HCT116 (cell line): Measurements from ENCODE around the gene DCUN1D2. TPM values are rescaled to one million over a fixed set of nuclear protein-coding genes. Genes with fewer than 3 reads are reported as not detected.

Source experiments
- ATAC-seq: fragments of 200-7000 bp; cut with Tn5 transposase; 2 replicates; pipeline ENCODE4 v1.9.1; 2020; ENCODE audit warnings: mild to moderate bottlenecking, moderate library complexity
- BruUV-seq: library from RNA; stranded (reverse); fragments of 400-500 nt; replicated peaks from 2 replicates; lab custom pipeline; 2021; lab: Mats Ljungman, UMichigan
- CTCF ChIA-PET: fragments of 300-600 bp; sonication (Branson Sonifier 250); formaldehyde crosslinking; loops from one replicate; lab custom pipeline; 2021; ENCODE audit warnings: antibody characterized with exemption; lab: Charles Lee
- POLR2A ChIA-PET: fragments of 300-600, 350-600 bp; sonication (Branson Sonifier 250); formaldehyde crosslinking; loops from one replicate; lab custom pipeline; 2021; ENCODE audit warnings: antibody characterized with exemption; lab: Charles Lee
- RAD21 ChIA-PET, 2 experiments: fragments of 300-600 bp; sonication (Branson Sonifier 250); formaldehyde crosslinking; loops; one replicate each; lab custom pipeline; 2023; ENCODE audit warnings: low total read pairs in 2 of 2; ENCODE audit not compliant: uncharacterized antibody in 2 of 2, unreplicated experiment in 2 of 2, low non-redundant PET in 1 of 2; lab: Charles Lee
- DNase-seq: peaks from one replicate; pipeline ENCODE4 v3.0.0-alpha.2; 2010; ENCODE audit warnings: low read depth, low spot score
- H2AFZ ChIP-seq: fragments of 200-600 bp; shearing (Covaris generic), sonication (generic); 2 replicates; pipeline ENCODE4 v1.6.1; 2017; ENCODE audit warnings: low read depth, mixed run types, mixed read lengths, antibody characterized with exemption, low read length; ENCODE audit not compliant: poor library complexity, severe bottlenecking
- H3K27ac ChIP-seq: 2 replicates; pipeline ENCODE4 v1.5.1; 2012; ENCODE audit warnings: low read depth, low read length
- H3K27me3 ChIP-seq: fragments of 200-600 bp; sonication (generic); 2 replicates; pipeline ENCODE4 v1.6.1; 2016; ENCODE audit warnings: mixed run types, low read length, mixed read lengths; ENCODE audit not compliant: insufficient read depth
- H3K36me3 ChIP-seq, 2 experiments: fragments of 200-500 bp in 1 of 2; fragments of 200-600 bp in 1 of 2; sonication (Bioruptor generic) in 1 of 2; sonication (generic) in 1 of 2; 2 replicates each; pipeline versions ENCODE4 v1.5.1 to v1.6.1; 2014 to 2016; ENCODE audit warnings: low read length in 2 of 2, inconsistent platforms in 1 of 2, mixed read lengths in 1 of 2, mixed run types in 1 of 2; ENCODE audit not compliant: insufficient read depth in 2 of 2, control insufficient read depth in 1 of 2
- H3K4me1 ChIP-seq, 2 experiments: fragments of 200-600 bp in 1 of 2; sonication (generic) in 1 of 2; 2 replicates each; pipeline versions ENCODE4 v1.5.1 to v1.6.1; 2012 to 2017; ENCODE audit warnings: low read length in 2 of 2, inconsistent platforms in 1 of 2, mild to moderate bottlenecking in 1 of 2, mixed read lengths in 1 of 2, mixed run types in 1 of 2, moderate library complexity in 1 of 2; ENCODE audit not compliant: insufficient read depth in 2 of 2, control insufficient read depth in 1 of 2
- H3K4me2 ChIP-seq: fragments of 200-600 bp; sonication (generic); 2 replicates; pipeline ENCODE4 v1.6.1; 2017; ENCODE audit warnings: mixed run types, low read length, mixed read lengths
- H3K4me3 ChIP-seq, 2 experiments: fragments of 200-600 bp in 1 of 2; sonication (generic) in 1 of 2; replicated peaks in 1 of 2; 2 replicates each; pipeline ENCODE4 v1.5.1; 2011 to 2016; ENCODE audit warnings: low read length in 2 of 2, control low read depth in 1 of 2, low read depth in 1 of 2, mild to moderate bottlenecking in 1 of 2, mixed read lengths in 1 of 2, mixed run types in 1 of 2
- H3K79me2 ChIP-seq: fragments of 200-600 bp; sonication (generic); 2 replicates; pipeline ENCODE4 v1.6.1; 2017; ENCODE audit warnings: mild to moderate bottlenecking, mixed run types, low read length, moderate library complexity, mixed read lengths; ENCODE audit not compliant: insufficient read depth
- H3K9ac ChIP-seq: fragments of 200-600 bp; sonication (generic); 2 replicates; pipeline ENCODE4 v1.6.1; 2016; ENCODE audit warnings: low read length, mixed read lengths
- H3K9me2 ChIP-seq: fragments of 200-600 bp; sonication (generic), shearing (Covaris generic); 2 replicates; pipeline ENCODE4 v1.6.1; 2017; ENCODE audit warnings: mixed run types, mild to moderate bottlenecking, moderate library complexity; ENCODE audit not compliant: insufficient read depth
- H3K9me3 ChIP-seq, 2 experiments: fragments of 200-500 bp in 1 of 2; fragments of 200-600 bp in 1 of 2; sonication (Bioruptor generic) in 1 of 2; sonication (generic) in 1 of 2; 2 replicates each; pipeline ENCODE4 v1.6.1; 2014 to 2017; ENCODE audit warnings: low read length in 2 of 2, mixed read lengths in 2 of 2, inconsistent platforms in 1 of 2, low read depth in 1 of 2, mild to moderate bottlenecking in 1 of 2, mixed run types in 1 of 2, moderate library complexity in 1 of 2; ENCODE audit not compliant: control insufficient read depth in 1 of 2, insufficient read depth in 1 of 2
- H4K20me1 ChIP-seq: fragments of 200-600 bp; sonication (generic), shearing (Covaris generic); 2 replicates; pipeline ENCODE4 v1.6.1; 2017; ENCODE audit warnings: mixed run types, mild to moderate bottlenecking, moderate library complexity; ENCODE audit not compliant: insufficient read depth
- EGR1 ChIP-seq: IDR thresholded peaks from 2 replicates; pipeline ENCODE4 v1.6.1; 2012; ENCODE audit warnings: low read depth
- EZH2 ChIP-seq: fragments of 200-600 bp; sonication (generic); IDR thresholded peaks from 2 replicates; pipeline ENCODE4 v1.6.1; 2017; ENCODE audit warnings: antibody characterized with exemption, mixed run types
- EZH2phosphoT487 ChIP-seq: fragments of 200-600 bp; IDR thresholded peaks from 2 replicates; pipeline ENCODE4 v1.6.1; 2018; ENCODE audit warnings: antibody characterized with exemption, borderline replicate concordance
- FOSL1 ChIP-seq: IDR thresholded peaks from 2 replicates; pipeline ENCODE4 v1.6.1; 2012; ENCODE audit warnings: low read depth
- JUND ChIP-seq: IDR thresholded peaks from 2 replicates; pipeline ENCODE4 v1.6.1; 2012
- RAD21 ChIP-seq: IDR thresholded peaks from 2 replicates; pipeline ENCODE4 v1.6.1; 2012; ENCODE audit warnings: low read depth, mild to moderate bottlenecking
- SIN3A ChIP-seq: IDR thresholded peaks from 2 replicates; pipeline ENCODE4 v1.6.1; 2012; ENCODE audit warnings: low read depth
- SRF ChIP-seq: IDR thresholded peaks from 2 replicates; pipeline ENCODE4 v1.6.1; 2012; ENCODE audit warnings: low read depth
- TCF7L2 ChIP-seq: IDR thresholded peaks from 2 replicates; pipeline ENCODE4 v1.7.0; 2011; ENCODE audit warnings: borderline replicate concordance, inconsistent platforms; ENCODE audit not compliant: insufficient read depth, insufficient read length; ENCODE audit errors: extremely low read depth
- YY1 ChIP-seq: IDR thresholded peaks from 2 replicates; pipeline ENCODE4 v1.6.1; 2011; ENCODE audit warnings: low read length, low read depth, moderate library complexity, mild to moderate bottlenecking; ENCODE audit not compliant: insufficient replicate concordance; ENCODE audit errors: extremely low read depth
- ZNF274 ChIP-seq: fragments of 200-500 bp; sonication (Bioruptor generic); IDR thresholded peaks from 2 replicates; pipeline ENCODE4 v1.6.1; 2014; ENCODE audit warnings: mild to moderate bottlenecking, low read depth, low read length, inconsistent platforms
- intact Hi-C: fragments of 100-400 bp; cut with micrococcal nuclease; formaldehyde crosslinking; loops from 2 replicates; pipeline ENCODE4 v1.10.0; 2022
- total RNA-seq: library from RNA; stranded (reverse); gene quantifications from one replicate; pipeline ENCODE4 v1.2.1, GENCODE V29; 2021; ENCODE audit not compliant: unreplicated experiment
- TF ChIP-seq, protein P1 (sequence below): IDR thresholded peaks from 2 replicates; pipeline ENCODE4 v1.6.1; 2012
- TF ChIP-seq, protein P2 (sequence below): IDR thresholded peaks from 2 replicates; pipeline ENCODE4 v1.6.1; 2012; ENCODE audit warnings: low read depth

DCUN1D2 gene
- total RNA-seq, 1 experiment from 2014 or later, result 25.4 TPM

DNA sequence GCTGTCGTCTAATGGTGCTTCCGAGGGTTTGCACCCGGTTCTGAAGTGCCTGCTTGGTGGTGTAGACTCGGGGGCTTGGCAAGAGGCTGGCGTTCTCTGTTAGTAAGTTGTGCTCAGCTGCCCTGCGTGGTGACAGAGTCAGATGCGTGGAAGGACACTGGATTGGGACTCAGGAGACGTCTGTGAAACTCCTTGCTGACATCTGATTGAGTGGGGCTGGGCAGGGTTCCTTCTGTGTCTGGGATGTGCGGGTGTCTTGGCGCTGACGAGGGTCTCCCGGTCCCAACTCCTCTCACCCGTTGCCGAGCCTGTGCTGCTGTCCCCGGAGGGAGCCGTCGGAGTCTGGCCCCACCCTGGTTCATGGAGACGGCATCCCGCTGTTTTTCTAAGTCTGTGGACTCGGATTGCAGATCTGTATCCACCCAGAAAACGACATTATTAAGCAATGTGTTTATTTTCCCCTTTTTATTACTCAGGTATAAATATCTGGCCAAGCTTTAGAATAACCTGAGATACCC is 16.4 kb upstream of the DCUN1D2 start:
- Histone ChIP-seq H3K4me1 (no peaks in the 10 kb centered on the region), H3K9me3 (no peaks in the 10 kb centered on the region), H3K9ac (no peak overlapping the region), H3K79me2 (peaks cover 6% of the 10 kb centered on the region; the same call in 1 of the 2 replicates), H3K36me3 (peaks cover 24 to 39% of the 10 kb centered on the region in 2 experiments), H3K9me2 (no peaks in the 10 kb centered on the region), H2AFZ (no peak overlapping the region), H3K27me3 (no peaks in the 10 kb centered on the region), H4K20me1 (no peaks in the 10 kb centered on the region), H3K4me3 (no peak overlapping the region), H3K4me2 (no peak overlapping the region), H3K27ac (no peak overlapping the region)
- intact Hi-C loops, result no loop called here
- ChIA-PET POLR2A (no interaction called here), RAD21 (no interaction called here), CTCF (no interaction called here)
- TF ChIP-seq EZH2phosphoT487 (no peak), TCF7L2 (no peak), YY1 (no peak), ZNF274 (no peak), JUND (no peak), RAD21 (no peak), SRF (no peak), FOSL1 (no peak), EZH2 (no peak), EGR1 (no peak), SIN3A (no peak)
- TF ChIP-seq, protein P1, sequence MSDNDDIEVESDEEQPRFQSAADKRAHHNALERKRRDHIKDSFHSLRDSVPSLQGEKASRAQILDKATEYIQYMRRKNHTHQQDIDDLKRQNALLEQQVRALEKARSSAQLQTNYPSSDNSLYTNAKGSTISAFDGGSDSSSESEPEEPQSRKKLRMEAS, result no peak
- TF ChIP-seq, protein P2, sequence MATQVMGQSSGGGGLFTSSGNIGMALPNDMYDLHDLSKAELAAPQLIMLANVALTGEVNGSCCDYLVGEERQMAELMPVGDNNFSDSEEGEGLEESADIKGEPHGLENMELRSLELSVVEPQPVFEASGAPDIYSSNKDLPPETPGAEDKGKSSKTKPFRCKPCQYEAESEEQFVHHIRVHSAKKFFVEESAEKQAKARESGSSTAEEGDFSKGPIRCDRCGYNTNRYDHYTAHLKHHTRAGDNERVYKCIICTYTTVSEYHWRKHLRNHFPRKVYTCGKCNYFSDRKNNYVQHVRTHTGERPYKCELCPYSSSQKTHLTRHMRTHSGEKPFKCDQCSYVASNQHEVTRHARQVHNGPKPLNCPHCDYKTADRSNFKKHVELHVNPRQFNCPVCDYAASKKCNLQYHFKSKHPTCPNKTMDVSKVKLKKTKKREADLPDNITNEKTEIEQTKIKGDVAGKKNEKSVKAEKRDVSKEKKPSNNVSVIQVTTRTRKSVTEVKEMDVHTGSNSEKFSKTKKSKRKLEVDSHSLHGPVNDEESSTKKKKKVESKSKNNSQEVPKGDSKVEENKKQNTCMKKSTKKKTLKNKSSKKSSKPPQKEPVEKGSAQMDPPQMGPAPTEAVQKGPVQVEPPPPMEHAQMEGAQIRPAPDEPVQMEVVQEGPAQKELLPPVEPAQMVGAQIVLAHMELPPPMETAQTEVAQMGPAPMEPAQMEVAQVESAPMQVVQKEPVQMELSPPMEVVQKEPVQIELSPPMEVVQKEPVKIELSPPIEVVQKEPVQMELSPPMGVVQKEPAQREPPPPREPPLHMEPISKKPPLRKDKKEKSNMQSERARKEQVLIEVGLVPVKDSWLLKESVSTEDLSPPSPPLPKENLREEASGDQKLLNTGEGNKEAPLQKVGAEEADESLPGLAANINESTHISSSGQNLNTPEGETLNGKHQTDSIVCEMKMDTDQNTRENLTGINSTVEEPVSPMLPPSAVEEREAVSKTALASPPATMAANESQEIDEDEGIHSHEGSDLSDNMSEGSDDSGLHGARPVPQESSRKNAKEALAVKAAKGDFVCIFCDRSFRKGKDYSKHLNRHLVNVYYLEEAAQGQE, result no peak
- DNase-seq (no peak), ATAC-seq (no peak)
- BruUV-seq, result no TSS peak
